H7 (cell line): ENCODE measurements around the gene NIPAL3. TPM values are rescaled to one million over a fixed set of nuclear protein-coding genes. Genes with fewer than 3 reads are reported as not detected.

Source experiments
- DNase-seq: peaks from one replicate; pipeline ENCODE4 v3.0.0; 2012
- H3K27me3 ChIP-seq: 2 replicates; pipeline ENCODE4 v1.6.0; 2011; ENCODE audit warnings: mild to moderate bottlenecking, low read length; ENCODE audit not compliant: control insufficient read depth, insufficient read depth
- H3K36me3 ChIP-seq: replicated peaks from 2 replicates; pipeline ENCODE4 v1.5.1; 2011; ENCODE audit warnings: low read length; ENCODE audit not compliant: control insufficient read depth, insufficient read depth
- H3K4me3 ChIP-seq: 2 replicates; pipeline ENCODE4 v1.5.1; 2011; ENCODE audit warnings: low read depth, mild to moderate bottlenecking, control low read depth, low read length, moderate library complexity; ENCODE audit not compliant: insufficient read depth
- total RNA-seq: library from RNA; depleted of rRNA; stranded (reverse); fragments of >200 nt; shearing (Covaris generic); gene quantifications from 2 replicates; pipeline ENCODE4 v1.2.3, GENCODE V29; 2014; rRNA removed

Gene NIPAL3
- 8.9 and 21.9 TPM in 2 replicates for total RNA-seq

GRCh38 chr1:24415334-24415909 is at the start of gene NIPAL3:
TSS of gene NIPAL3 (plus strand) at chr1:24415802. CDS start at chr1:24419548, 3,746 bp downstream.
- peaks cover 3% of the 10 kb centered on the region for H3K27me3 ChIP-seq
- peak within 1 kb of the TSS; percentile 74 for H3K4me3 ChIP-seq
- peak; percentile 94 for DNase-seq
- no peaks in the 10 kb centered on the region for H3K36me3 ChIP-seq

- no peak overlapping the region for H3K4me3 ChIP-seq
- DNase-seq, result no peak
- no peaks in the 10 kb centered on the region for H3K36me3 ChIP-seq
- H3K27me3 ChIP-seq, result no peaks in the 10 kb centered on the region
Measured at GRCh38 chr1:24366707-24367106, 48.9 kb upstream of the NIPAL3 start.

- no peak for DNase-seq
- H3K36me3 ChIP-seq, result no peaks in the 10 kb centered on the region
- no peak overlapping the region for H3K4me3 ChIP-seq
- no peaks in the 10 kb centered on the region for H3K27me3 ChIP-seq
Measured at GRCh38 chr1:24369199-24369598, 46.4 kb upstream of the NIPAL3 start.

GRCh38 chr1:24369801-24370200 is 45.8 kb upstream of the NIPAL3 start:
- no peaks in the 10 kb centered on the region for H3K36me3 ChIP-seq
- H3K27me3 ChIP-seq, result no peaks in the 10 kb centered on the region
- no peak overlapping the region for H3K4me3 ChIP-seq
- no peak for DNase-seq

GRCh38 chr1:24373044-24373443 is 42.6 kb upstream of the NIPAL3 start:
- Histone ChIP-seq H3K4me3 (no peak overlapping the region), H3K36me3 (no peaks in the 10 kb centered on the region), H3K27me3 (no peaks in the 10 kb centered on the region)
- no peak for DNase-seq

GRCh38 chr1:24373710-24374109 is 41.9 kb upstream of the NIPAL3 start:
- H3K27me3 ChIP-seq, result no peaks in the 10 kb centered on the region
- no peak for DNase-seq
- H3K36me3 ChIP-seq, result no peaks in the 10 kb centered on the region

GRCh38 chr1:24374891-24375786 is 40.5 kb upstream of the NIPAL3 start:
- Histone ChIP-seq H3K36me3 (no peaks in the 10 kb centered on the region), H3K27me3 (no peaks in the 10 kb centered on the region), H3K4me3 (no peak overlapping the region)
- peak; percentile 63 for DNase-seq

More at GRCh38 chr1:24373710-24374109, 41.9 kb upstream of the NIPAL3 start:
- no peak overlapping the region for H3K4me3 ChIP-seq

GRCh38 chr1:24379733-24380315 is 35.8 kb upstream of the NIPAL3 start:
- DNase-seq, result no peak
- Histone ChIP-seq H3K36me3 (no peaks in the 10 kb centered on the region; the same call in 1 of the 2 replicates), H3K4me3 (no peak overlapping the region), H3K27me3 (no peaks in the 10 kb centered on the region)

GRCh38 chr1:24380508-24380907 is 35.1 kb upstream of the NIPAL3 start:
- Histone ChIP-seq H3K36me3 (no peaks in the 10 kb centered on the region; the same call in 1 of the 2 replicates), H3K4me3 (no peak overlapping the region), H3K27me3 (no peaks in the 10 kb centered on the region)
- DNase-seq, result no peak

- Histone ChIP-seq H3K27me3 (no peaks in the 10 kb centered on the region), H3K4me3 (no peak overlapping the region), H3K36me3 (no peaks in the 10 kb centered on the region; the same call in 1 of the 2 replicates)
- no peak for DNase-seq
Measured at GRCh38 chr1:24381256-24381655, 34.3 kb upstream of the NIPAL3 start.

GRCh38 chr1:24382165-24382577 is 33.4 kb upstream of the NIPAL3 start:
- no peak overlapping the region for H3K4me3 ChIP-seq
- no peak for DNase-seq
- no peaks in the 10 kb centered on the region for H3K27me3 ChIP-seq
- no peaks in the 10 kb centered on the region; the same call in 1 of the 2 replicates for H3K36me3 ChIP-seq

GRCh38 chr1:24383381-24383940 is 32.1 kb upstream of the NIPAL3 start:
- H3K4me3 ChIP-seq, result no peak overlapping the region
- no peak for DNase-seq
- peaks cover 1% of the 10 kb centered on the region for H3K36me3 ChIP-seq
- H3K27me3 ChIP-seq, result no peaks in the 10 kb centered on the region

- Histone ChIP-seq H3K4me3 (no peak overlapping the region), H3K36me3 (peaks cover 1% of the 10 kb centered on the region), H3K27me3 (no peaks in the 10 kb centered on the region)
- no peak for DNase-seq
Measured at GRCh38 chr1:24384251-24385090, 31.1 kb upstream of the NIPAL3 start.
